MM.1S (cell line): Measurements from ENCODE around the gene CNNM3.

Experiments used
- DNase-seq: peaks from one replicate; pipeline ENCODE4 v3.0.0-alpha.2; 2015
- H2AFZ ChIP-seq: fragments of 300-600 bp; sonication (generic); 2 replicates; pipeline ENCODE4 v1.6.0; 2016; ENCODE audit warnings: antibody characterized with exemption, low read length
- H3F3A ChIP-seq: fragments of 300-600 bp; sonication (generic); 2 replicates; pipeline ENCODE4 v1.6.1; 2016; ENCODE audit warnings: mild to moderate bottlenecking, antibody characterized with exemption, low read length, moderate library complexity, mixed read lengths; ENCODE audit not compliant: insufficient read depth
- H3K27ac ChIP-seq: fragments of 300-600 bp; sonication (generic); 2 replicates; pipeline ENCODE4 v1.5.1; 2016; ENCODE audit warnings: mild to moderate bottlenecking, low read length
- H3K27me3 ChIP-seq: fragments of 300-600 bp; sonication (generic); replicated peaks from 2 replicates; pipeline ENCODE4 v1.6.0; 2016; ENCODE audit warnings: low read length; ENCODE audit not compliant: insufficient read depth
- H3K36me3 ChIP-seq: fragments of 300-600 bp; sonication (generic); replicated peaks from 2 replicates; pipeline ENCODE4 v1.6.1; 2016; ENCODE audit warnings: mild to moderate bottlenecking, low read length, mixed read lengths; ENCODE audit not compliant: insufficient read depth
- H3K4me1 ChIP-seq: fragments of 300-600 bp; sonication (generic); 2 replicates; pipeline ENCODE4 v1.6.1; 2016; ENCODE audit warnings: low read length, mixed read lengths
- H3K4me2 ChIP-seq: fragments of 300-600 bp; sonication (generic); 2 replicates; pipeline ENCODE4 v1.6.0; 2016; ENCODE audit warnings: low read depth, low read length
- H3K4me3 ChIP-seq: fragments of 300-600 bp; sonication (generic); 2 replicates; pipeline ENCODE4 v1.5.1; 2016; ENCODE audit warnings: low read length, mixed read lengths
- H3K79me2 ChIP-seq: fragments of 300-600 bp; sonication (generic); 2 replicates; pipeline ENCODE4 v1.6.1; 2016; ENCODE audit warnings: mixed run types, low read length, mixed read lengths
- H3K9ac ChIP-seq: fragments of 300-600 bp; sonication (generic); 2 replicates; pipeline ENCODE4 v1.6.1; 2016; ENCODE audit warnings: low read length, mixed read lengths
- H3K9me2 ChIP-seq: fragments of 300-600 bp; sonication (generic); replicated peaks from 2 replicates; pipeline ENCODE4 v1.6.1; 2016; ENCODE audit warnings: mild to moderate bottlenecking, low read length, mixed read lengths; ENCODE audit not compliant: insufficient read depth
- H3K9me3 ChIP-seq: fragments of 300-600 bp; sonication (generic); replicated peaks from 2 replicates; pipeline ENCODE4 v1.6.1; 2016; ENCODE audit warnings: mild to moderate bottlenecking, low read length, mixed read lengths; ENCODE audit not compliant: insufficient read depth
- H4K20me1 ChIP-seq: fragments of 300-600 bp; sonication (generic); 2 replicates; pipeline ENCODE4 v1.6.1; 2016; ENCODE audit warnings: mild to moderate bottlenecking, low read length, moderate library complexity, mixed read lengths; ENCODE audit not compliant: insufficient read depth
- CTCF ChIP-seq: fragments of 300-600 bp; sonication (generic); IDR thresholded peaks from 2 replicates; pipeline ENCODE4 v1.5.1; 2016; ENCODE audit warnings: antibody characterized with exemption, low read length, mixed read lengths
- EZH2 ChIP-seq: fragments of 300-600 bp; sonication (generic); optimal IDR thresholded peaks from 2 replicates; pipeline ENCODE3; 2017; ENCODE audit warnings: low read depth, mild to moderate bottlenecking, antibody characterized with exemption, low read length, mixed read lengths
- EZH2phosphoT487 ChIP-seq: fragments of 300-600 bp; sonication (generic); IDR thresholded peaks from 2 replicates; pipeline ENCODE4 v1.6.1; 2018; ENCODE audit warnings: antibody characterized with exemption, low read length

Gene CNNM3

GRCh38 chr2:96769814-96770213 is 46.3 kb upstream of the CNNM3 start:
- Histone ChIP-seq H3K27ac (no peak overlapping the region), H3K4me3 (no peak overlapping the region), H3K9me3 (no peaks in the 10 kb centered on the region), H3F3A (no peaks in the 10 kb centered on the region), H3K4me1 (no peaks in the 10 kb centered on the region), H3K4me2 (no peak overlapping the region), H2AFZ (no peak overlapping the region), H4K20me1 (no peaks in the 10 kb centered on the region), H3K36me3 (no peaks in the 10 kb centered on the region), H3K27me3 (no peaks in the 10 kb centered on the region), H3K9ac (no peak overlapping the region), H3K79me2 (peaks cover 11% of the 10 kb centered on the region; the same call in 1 of the 2 replicates), H3K9me2 (no peaks in the 10 kb centered on the region)
- TF ChIP-seq CTCF = no peak
- TF ChIP-seq EZH2phosphoT487 = no peak
- TF ChIP-seq EZH2 = no peak
- DNase-seq = no peak

DNA sequence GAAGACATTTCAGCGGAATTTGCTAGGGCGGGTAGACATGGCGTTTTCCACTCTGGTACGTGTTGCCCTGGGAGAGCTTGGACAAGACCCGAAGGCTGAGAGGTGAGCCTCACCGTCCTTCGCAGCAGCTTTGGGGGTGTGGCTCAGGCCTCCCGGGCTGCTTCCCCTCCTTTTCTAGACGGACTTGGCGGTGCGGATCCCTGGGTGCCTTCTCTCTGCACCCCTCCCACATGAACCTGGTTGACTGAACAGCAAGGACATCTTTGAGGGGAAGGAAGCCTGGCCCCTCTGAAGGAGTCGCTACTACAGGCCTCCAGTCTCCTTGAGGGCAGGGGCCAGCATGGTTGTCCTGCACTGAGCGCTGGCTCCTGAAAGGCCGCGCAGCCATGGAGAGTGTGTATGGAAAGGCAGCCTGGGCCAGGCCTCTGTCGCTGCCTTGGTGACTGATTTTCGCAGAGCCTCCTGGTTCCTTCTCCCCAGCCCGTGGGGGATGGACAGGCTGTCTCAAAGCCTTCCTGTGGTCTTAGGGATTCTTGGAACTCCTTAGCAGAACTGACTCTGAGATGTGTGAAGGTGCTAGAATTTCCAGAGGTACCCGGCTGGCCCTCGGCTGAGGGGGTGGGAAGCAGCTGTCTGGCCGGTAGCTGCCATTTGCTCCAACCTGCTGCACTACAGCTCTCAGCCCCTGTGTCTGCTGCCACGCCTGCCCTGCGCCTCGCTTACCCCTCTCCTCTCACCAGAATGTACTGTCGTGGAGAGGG is 45.4 kb upstream of the CNNM3 start:
- H3K9me2 ChIP-seq = no peaks in the 10 kb centered on the region
- H4K20me1 ChIP-seq = no peaks in the 10 kb centered on the region
- H2AFZ ChIP-seq = no peak overlapping the region
- H3K4me3 ChIP-seq = no peak overlapping the region
- H3K36me3 ChIP-seq = no peaks in the 10 kb centered on the region
- H3K4me2 ChIP-seq = no peak overlapping the region
- TF ChIP-seq EZH2 (no peak), CTCF (no peak), EZH2phosphoT487 (no peak)
- H3F3A ChIP-seq = no peaks in the 10 kb centered on the region
- no peak overlapping the region for H3K27ac ChIP-seq
- no peak overlapping the region for H3K9ac ChIP-seq
- no peaks in the 10 kb centered on the region for H3K4me1 ChIP-seq
- H3K79me2 ChIP-seq = peaks cover 8% of the 10 kb centered on the region; the same call in 1 of the 2 replicates
- no peaks in the 10 kb centered on the region for H3K27me3 ChIP-seq
- H3K9me3 ChIP-seq = no peaks in the 10 kb centered on the region
- DNase-seq = no peak

- Histone ChIP-seq H4K20me1 (no peaks in the 10 kb centered on the region), H3K36me3 (no peaks in the 10 kb centered on the region), H2AFZ (no peak overlapping the region), H3K4me2 (no peak overlapping the region), H3K4me1 (no peaks in the 10 kb centered on the region), H3K79me2 (peaks cover 3% of the 10 kb centered on the region; the same call in 1 of the 2 replicates), H3K9ac (no peak overlapping the region), H3F3A (no peaks in the 10 kb centered on the region), H3K27ac (no peak overlapping the region), H3K27me3 (no peaks in the 10 kb centered on the region), H3K9me2 (no peaks in the 10 kb centered on the region), H3K9me3 (no peaks in the 10 kb centered on the region), H3K4me3 (no peak overlapping the region)
- no peak for DNase-seq
- TF ChIP-seq EZH2 (no peak), EZH2phosphoT487 (no peak), CTCF (no peak)
Observed at GRCh38 chr2:96771796-96772618, 44.1 kb upstream of the CNNM3 start.
